IPS DF 19.7 (cell line): ENCODE data around the gene A3GALT2.
"Not testable (repeated sequence)": the region's sequence is repeated elsewhere in the genome, so short reads cannot be mapped to it uniquely, and the experiment has no call there.

Experiments used
- DNase-seq: peaks from one replicate; pipeline ENCODE4 v3.0.0-alpha.2; 2013; ENCODE audit warnings: low read depth, low spot score

A3GALT2 gene

DNA sequence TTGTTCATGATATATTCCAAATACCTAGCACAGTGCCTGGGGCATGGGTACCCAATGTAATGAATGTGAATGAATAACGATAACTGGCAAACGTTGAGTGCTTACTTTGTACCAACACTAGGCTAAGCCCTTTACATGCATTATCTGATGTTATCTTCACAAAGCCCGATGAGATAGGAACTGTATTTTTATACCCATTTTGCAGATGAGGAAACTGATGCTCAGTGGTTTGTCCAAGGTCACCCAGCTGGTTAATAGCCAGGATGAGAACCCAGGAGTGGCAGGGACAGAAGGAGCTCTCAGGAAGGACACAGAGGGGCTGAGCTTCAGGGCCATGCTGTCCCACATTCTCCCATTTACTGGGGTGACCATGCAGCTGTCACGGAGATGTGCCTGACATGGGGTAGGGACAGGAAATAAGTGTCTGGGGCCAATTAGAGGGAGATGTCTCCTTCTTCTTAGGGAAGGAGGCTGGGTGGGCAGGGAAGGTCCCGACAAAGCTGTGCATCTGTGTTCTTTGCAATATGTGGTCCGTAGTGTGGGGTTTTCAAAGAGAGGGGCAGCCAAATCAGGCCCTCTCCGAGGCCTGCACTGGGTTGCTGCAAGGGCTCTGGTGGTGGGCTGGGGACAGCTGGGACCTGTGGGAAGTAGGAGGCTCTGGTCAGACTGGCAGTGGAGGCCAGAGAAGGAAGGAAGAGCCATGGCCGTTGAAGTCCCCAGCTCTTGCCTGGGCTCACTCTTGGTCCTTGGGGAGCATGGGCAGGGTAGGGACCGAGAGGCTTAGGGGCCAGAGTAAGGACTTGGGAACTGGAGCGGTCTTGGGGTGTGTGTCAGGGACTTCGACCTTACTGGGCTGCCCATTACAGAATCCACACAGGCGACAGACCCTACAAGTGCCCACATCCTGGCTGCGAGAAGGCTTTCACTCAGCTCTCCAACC, 26.6 kb downstream of the A3GALT2 start:
- no peak for DNase-seq

DNA sequence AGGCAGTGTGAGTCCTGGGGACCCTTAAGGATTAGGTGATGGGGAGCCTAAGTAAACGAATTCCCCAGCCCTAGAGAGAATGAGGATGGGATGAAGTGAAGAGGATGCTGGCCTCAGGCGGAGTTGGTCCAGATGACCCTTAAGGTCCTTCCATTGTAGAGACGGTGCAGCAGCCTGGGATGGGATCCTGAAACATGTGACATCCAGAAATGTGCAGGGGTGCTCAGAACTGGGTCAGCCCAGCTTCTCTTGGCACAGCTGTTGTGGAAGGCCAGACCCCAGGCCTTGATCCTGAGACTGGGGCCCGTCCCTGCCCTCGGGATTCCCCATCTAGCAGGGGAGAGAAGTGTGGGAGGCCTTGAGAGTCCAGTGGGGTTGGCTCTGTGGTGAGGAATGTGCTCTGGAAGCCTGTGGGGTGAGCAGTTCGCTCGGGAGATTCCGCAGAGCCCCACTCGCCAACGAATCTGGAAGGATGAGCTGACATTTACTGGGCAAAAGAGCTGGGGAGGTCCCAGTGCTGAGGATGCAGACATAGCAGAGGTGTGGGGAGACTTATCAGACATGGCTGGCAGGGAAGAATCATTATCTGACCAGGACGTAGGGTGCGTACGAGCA, 28.1 kb downstream of the A3GALT2 start:
- DNase-seq: no peak

- not testable (repeated sequence) for DNase-seq
These were observed 30.3 kb downstream of the A3GALT2 start for GRCh38 chr1:33290615-33291014.

- no peak for DNase-seq
These were observed 31.1 kb downstream of the A3GALT2 start for GRCh38 chr1:33289858-33290154.

GRCh38 chr1:33288976-33289857, 31.7 kb downstream of the A3GALT2 start:
- no peak for DNase-seq

DNA sequence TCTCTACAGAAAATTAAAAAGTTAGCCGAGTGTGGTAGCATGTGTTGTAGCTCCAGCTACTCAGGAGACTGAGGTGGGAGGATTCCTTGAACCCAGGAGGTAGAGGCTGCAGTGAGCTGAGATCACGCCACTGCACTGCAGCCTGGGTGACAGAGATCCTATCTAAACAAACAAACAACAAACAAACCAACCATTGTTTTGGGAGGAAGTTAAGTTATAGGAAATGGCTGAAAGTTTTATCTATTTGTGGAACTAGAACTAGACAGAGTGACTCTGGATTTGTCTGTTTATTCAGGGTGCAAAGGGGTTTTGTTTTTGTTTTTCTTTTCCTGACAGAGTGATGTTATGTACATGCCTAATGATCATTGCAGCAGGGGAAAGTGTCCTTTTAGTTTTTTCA, 33.6 kb downstream of the A3GALT2 start:
- no peak for DNase-seq

DNA sequence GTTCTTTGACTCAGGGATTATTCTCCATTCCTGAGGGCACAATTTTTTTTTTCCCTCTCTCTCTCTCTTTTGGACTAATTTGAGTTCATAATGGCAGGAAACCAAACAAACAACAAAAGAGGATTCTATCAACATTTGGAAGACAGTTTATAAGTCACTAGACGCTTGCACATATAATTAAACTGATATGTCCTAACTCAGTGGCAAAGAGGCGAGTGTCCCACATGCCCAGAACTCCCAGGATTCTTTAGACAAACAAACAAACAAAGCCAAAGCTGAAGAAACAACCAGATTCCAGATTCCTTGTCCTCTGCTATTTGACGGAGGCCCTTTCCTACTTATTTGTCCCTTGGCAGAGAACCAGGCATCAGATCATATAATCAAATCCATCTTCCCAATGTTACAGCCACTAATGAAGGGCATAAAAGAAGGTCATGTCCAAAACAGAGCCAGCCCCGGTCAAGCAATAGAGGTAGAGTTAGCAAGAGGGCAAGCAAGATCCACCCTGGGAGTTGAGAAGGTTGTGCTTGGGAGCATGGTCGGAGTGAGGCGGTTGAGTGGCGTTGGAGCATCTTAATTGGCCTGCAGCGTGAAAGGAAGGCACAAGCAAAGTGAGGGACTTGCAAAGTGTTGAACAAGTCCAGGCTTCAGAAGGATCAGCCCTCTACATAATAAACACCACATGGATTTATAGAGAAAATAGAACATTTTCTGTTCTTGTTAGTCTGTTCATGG, 34.3 kb downstream of the A3GALT2 start:
- no peak for DNase-seq

GRCh38 chr1:33284049-33284448, 36.8 kb downstream of the A3GALT2 start:
- no peak for DNase-seq

DNA sequence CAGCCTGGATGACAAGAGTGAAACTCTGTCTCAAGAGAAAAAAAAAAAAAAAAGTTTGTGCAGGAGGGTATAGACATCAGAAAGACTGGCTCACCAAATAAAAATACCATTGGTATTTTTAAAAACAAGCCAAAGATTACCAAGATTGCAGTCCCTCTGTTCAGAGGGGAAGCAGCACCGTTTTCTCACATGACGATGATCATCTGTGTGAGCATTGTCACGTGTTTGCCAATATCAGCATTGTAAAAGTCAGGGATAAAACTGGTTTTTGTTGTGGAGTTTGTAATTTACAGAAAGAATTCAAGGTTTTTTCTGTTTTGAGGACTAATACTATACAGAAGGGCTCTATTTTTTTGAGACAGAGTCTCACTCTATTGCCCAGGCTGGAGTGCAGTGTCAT, 38.1 kb downstream of the A3GALT2 start:
- DNase-seq: no peak

- no peak for DNase-seq
These were observed 39.2 kb downstream of the A3GALT2 start for GRCh38 chr1:33281554-33282303.

- DNase-seq: no peak
These were observed 40.7 kb downstream of the A3GALT2 start for GRCh38 chr1:33280091-33280661.

DNA sequence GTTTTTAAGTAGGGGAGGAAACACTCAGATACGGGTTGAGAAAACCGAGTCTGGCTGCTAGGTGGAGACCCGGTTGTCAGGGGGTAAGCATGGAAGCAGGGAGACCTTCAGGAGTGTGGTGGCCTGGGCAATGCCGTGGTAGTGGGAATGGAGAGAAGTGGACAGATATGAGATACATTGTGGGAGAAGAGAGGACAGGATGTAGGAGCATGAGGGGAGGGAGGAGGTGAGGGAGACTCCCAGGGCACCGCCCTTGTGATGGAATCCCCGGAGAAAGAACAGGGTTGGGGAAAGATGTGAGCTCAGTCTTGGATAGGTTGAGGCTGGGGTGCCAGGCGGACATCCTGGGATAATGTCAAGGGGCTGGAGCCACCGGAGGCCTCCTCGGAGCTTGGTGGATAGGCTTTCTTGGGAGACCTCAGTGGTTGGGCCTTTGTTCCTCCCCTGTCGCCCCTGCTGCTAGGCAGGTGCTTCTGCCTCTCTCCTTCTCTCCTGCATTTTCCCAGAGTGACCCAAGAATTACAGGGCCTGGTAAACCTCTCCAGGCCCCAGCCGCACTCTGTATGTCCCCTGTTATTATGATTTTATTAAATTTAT, 43.3 kb downstream of the A3GALT2 start:
- DNase-seq: no peak

DNA sequence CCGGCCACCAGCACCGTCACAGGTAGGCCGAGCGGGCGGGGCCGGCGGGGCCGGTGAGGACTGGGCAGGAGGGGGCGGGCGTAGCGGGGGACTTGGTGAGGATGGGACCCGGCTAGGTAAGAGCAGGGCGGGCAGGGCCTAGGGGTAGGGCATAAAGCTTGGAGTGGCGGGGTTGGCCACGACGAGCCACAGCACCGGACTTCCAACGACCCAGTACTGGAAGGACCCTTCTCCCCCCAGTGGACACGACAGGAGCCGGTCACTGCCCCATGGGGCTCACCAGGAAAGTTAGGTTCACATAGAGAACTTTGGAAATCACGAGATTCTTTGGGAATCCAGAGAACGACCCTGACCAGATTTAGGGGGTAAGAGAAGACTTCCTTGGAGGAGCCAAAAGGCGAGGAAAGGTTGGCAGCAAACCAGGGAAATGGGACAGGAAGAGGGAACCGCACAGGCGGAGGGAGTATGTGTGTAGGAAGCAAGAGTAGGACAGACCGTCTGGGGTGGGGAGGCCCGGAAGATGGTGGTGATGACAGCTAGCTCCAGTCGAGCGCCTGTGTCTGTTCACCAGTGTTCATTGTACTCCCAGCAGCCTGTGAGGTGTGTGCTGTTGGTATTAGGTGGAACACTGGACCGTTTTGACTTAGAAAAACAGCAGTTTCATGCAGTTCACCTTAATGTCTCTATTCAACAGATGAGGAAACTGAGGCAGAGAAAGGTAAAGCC, 44.2 kb downstream of the A3GALT2 start:
- DNase-seq: no peak

DNA sequence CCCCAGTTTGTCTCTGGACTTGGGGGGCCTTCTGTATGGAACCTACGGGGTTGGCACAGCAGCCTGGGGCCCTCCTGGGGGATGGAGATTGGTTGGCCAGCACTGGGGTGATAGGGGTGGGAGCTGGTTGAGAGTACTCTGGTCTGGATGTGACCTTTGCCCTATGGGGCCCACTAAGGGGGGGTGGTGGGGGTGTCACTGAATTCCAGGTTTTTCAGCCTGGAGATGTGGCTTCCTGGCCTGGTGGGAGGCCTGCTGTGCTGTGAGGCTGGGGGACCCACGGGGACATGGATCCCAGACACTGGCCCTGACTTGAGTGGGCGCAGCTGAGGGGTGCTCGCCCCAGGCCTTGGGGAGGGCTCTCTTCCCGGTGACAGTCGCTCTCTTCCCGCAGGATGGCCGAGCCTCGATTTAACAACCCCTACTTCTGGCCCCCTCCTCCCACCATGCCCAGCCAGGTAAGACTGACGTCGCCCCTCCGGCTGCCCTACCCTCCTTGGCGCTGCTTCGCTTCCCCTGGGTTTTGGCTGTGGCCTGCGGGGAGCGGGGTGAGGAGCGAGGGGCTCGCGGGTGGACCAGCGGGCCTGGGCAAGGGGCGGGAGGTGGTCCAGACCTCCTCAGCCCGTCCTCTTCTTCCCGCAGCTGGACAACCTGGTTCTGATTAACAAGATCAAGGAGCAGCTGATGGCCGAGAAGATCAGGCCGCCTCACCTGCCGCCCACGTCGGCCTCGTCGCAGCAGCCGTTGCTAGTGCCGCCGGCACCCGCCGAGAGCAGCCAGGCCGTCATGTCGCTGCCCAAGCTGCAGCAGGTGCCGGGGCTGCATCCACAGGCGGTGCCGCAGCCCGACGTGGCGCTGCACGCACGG, 45.0 kb downstream of the A3GALT2 start:
- DNase-seq: no peak

DNA sequence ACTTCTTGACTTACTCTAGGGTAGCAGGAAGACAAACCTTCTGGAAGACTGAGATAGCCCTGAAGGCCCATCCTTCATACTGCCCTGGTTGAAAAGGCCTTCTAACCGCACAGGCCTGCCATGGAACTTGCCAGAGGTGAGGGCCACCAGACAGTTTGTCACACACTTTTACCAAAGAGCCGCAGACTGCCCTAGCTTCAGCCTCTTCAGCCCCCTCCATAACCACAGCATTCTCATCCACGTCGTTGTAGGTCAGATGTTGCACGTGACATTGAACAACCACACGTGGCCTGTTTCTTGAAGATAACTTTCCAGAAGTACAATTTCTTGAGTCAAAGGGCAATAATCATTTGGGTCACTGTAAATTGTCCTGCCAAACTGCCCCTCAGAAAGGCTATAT, 45.7 kb downstream of the A3GALT2 start:
- no peak for DNase-seq

DNA sequence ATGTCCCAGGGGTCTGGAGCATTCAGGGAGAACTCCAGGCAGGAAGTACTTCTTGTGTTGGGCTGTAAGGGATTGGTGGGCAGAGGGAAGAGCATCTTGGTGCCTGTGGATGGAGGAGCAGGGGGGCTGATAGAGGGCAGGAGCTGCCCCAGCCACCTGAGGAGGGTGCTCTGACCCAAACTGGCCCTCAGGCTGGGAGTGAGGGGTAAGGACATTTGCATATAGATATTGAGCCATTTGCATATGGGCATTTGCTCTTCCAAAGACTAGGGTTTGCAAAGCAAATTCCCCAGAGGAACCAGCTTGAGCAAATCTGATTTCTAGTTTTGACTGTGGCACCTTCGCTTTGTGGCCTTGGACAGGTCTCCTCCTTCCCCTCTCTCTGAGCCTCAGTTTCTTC, 46.5 kb downstream of the A3GALT2 start:
- no peak for DNase-seq

DNA sequence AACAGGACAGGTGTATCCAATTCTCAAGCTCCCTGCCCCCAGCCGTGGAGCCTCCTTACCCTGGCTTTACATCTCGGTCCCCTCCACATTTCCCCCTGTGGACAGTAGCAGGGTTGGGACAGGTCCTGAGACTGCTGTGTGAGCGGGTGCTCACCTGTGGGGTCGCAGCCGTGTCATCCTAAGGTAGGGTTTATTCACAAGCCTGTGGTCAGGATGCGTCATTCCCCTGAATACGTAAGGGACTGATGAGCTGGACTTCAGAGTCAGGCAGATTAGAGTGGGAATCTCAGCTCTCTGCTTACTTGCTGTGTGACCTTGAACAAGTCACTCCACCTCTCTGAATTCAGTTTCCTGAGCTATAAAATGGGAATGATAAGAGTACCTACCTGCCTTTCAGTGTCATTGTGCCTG, 46.9 kb downstream of the A3GALT2 start:
- DNase-seq: no peak

GRCh38 chr1:33273406-33273805, 47.5 kb downstream of the A3GALT2 start:
- DNase-seq: no peak
